GM19455 (cell line): Measurements from ENCODE around the gene PHACTR1.
"Not testable (repeated sequence)": the region's sequence is repeated elsewhere in the genome, so short reads cannot be mapped to it uniquely, and the experiment has no call there.

Experiments
- ATAC-seq: cut with Tn5 transposase; IDR thresholded peaks from one replicate; pipeline ENCODE4 v1.9.1; 2021; ENCODE audit not compliant: unreplicated experiment

The PHACTR1 gene

GRCh38 chr6:12943549-12943948, 227.0 kb downstream of the PHACTR1 start:
- ATAC-seq, result no peak

GRCh38 chr6:12944001-12944400, 227.4 kb downstream of the PHACTR1 start:
- ATAC-seq, result no peak

GRCh38 chr6:12944528-12944927, 228.0 kb downstream of the PHACTR1 start:
- ATAC-seq, result not testable (repeated sequence)

GRCh38 chr6:12947151-12947871, 230.7 kb downstream of the PHACTR1 start:
- ATAC-seq, result no peak

- ATAC-seq, result no peak
Observed at GRCh38 chr6:12947967-12948366, 231.4 kb downstream of the PHACTR1 start.

- no peak for ATAC-seq
Observed at GRCh38 chr6:12950976-12951375, 234.4 kb downstream of the PHACTR1 start.

GRCh38 chr6:12951415-12951814, 234.8 kb downstream of the PHACTR1 start:
- no peak for ATAC-seq

- no peak for ATAC-seq
Observed at GRCh38 chr6:12952318-12952717, 235.8 kb downstream of the PHACTR1 start.

- no peak for ATAC-seq
Observed at GRCh38 chr6:12955956-12956355, 239.4 kb downstream of the PHACTR1 start.

- ATAC-seq, result no peak
Observed at GRCh38 chr6:12956991-12957320, 240.4 kb downstream of the PHACTR1 start.

GRCh38 chr6:12957321-12958051, 240.9 kb downstream of the PHACTR1 start:
- ATAC-seq, result no peak

- ATAC-seq, result no peak
Observed at GRCh38 chr6:12958052-12958706, 241.6 kb downstream of the PHACTR1 start.

GRCh38 chr6:12961761-12962160, 245.2 kb downstream of the PHACTR1 start:
- no peak for ATAC-seq

- ATAC-seq, result no peak
Observed at GRCh38 chr6:12962529-12962928, 246.0 kb downstream of the PHACTR1 start.

- ATAC-seq, result no peak
Observed at GRCh38 chr6:12962987-12963386, 246.4 kb downstream of the PHACTR1 start.

- ATAC-seq, result no peak
Observed at GRCh38 chr6:12963567-12963966, 247.0 kb downstream of the PHACTR1 start.

GRCh38 chr6:12967686-12968085, 251.1 kb downstream of the PHACTR1 start:
- ATAC-seq, result no peak

GRCh38 chr6:12968290-12968689, 251.7 kb downstream of the PHACTR1 start:
- no peak for ATAC-seq

GRCh38 chr6:12968839-12969558, 252.4 kb downstream of the PHACTR1 start:
- ATAC-seq, result no peak

- no peak for ATAC-seq
Observed at GRCh38 chr6:12969966-12970365, 253.4 kb downstream of the PHACTR1 start.

GRCh38 chr6:12973386-12973785, 256.8 kb downstream of the PHACTR1 start:
- no peak for ATAC-seq
